Osteoblast (primary cell): ENCODE measurements around the gene NCS1. TPM values are rescaled to one million over a fixed set of nuclear protein-coding genes. Genes with fewer than 3 reads are reported as not detected.
"Not testable (repeated sequence)": the region's sequence is repeated elsewhere in the genome, so short reads cannot be mapped to it uniquely, and the experiment has no call there.

Experiments
- DNase-seq: peaks from one replicate; pipeline ENCODE4 v3.0.0; 2011; ENCODE audit warnings: low spot score, mixed read lengths; ENCODE audit not compliant: insufficient read length; ENCODE audit errors: missing footprints
- H2AFZ ChIP-seq: 2 replicates; pipeline ENCODE4 v1.6.0; 2011; ENCODE audit warnings: mild to moderate bottlenecking, low read length
- H3K27ac ChIP-seq: 2 replicates; pipeline ENCODE4 v1.5.1; 2011; ENCODE audit warnings: mild to moderate bottlenecking, low read depth, low read length, moderate library complexity
- H3K27me3 ChIP-seq: 2 replicates; pipeline ENCODE4 v1.6.0; 2012; ENCODE audit warnings: mild to moderate bottlenecking, control low read depth, inconsistent platforms, low read length, moderate library complexity; ENCODE audit not compliant: insufficient read depth
- H3K36me3 ChIP-seq: 2 replicates; pipeline ENCODE4 v1.5.1; 2011; ENCODE audit warnings: mild to moderate bottlenecking, low read length, control low read depth, moderate library complexity; ENCODE audit not compliant: insufficient read depth
- H3K4me1 ChIP-seq: 2 replicates; pipeline ENCODE4 v1.5.1; 2011; ENCODE audit warnings: mild to moderate bottlenecking, low read length, control low read depth, moderate library complexity; ENCODE audit not compliant: insufficient read depth
- H3K4me2 ChIP-seq: 2 replicates; pipeline ENCODE4 v1.6.0; 2011; ENCODE audit warnings: mild to moderate bottlenecking, low read length; ENCODE audit not compliant: insufficient read depth
- H3K4me3 ChIP-seq: fragments of 200-600 bp; sonication (generic); 3 replicates; pipeline ENCODE4 v1.5.1; 2012; ENCODE audit warnings: mild to moderate bottlenecking, low read length, inconsistent platforms; ENCODE audit not compliant: insufficient read depth
- H3K79me2 ChIP-seq: 2 replicates; pipeline ENCODE4 v1.6.0; 2012; ENCODE audit warnings: mild to moderate bottlenecking, low read length, control low read depth, inconsistent platforms; ENCODE audit not compliant: insufficient read depth
- H3K9me3 ChIP-seq: 2 replicates; pipeline ENCODE4 v1.5.1; 2011; ENCODE audit warnings: low read depth, low read length, control low read depth
- H4K20me1 ChIP-seq: 2 replicates; pipeline ENCODE4 v1.6.0; 2012; ENCODE audit warnings: mild to moderate bottlenecking, low read length, control low read depth; ENCODE audit not compliant: insufficient read depth
- CTCF ChIP-seq: IDR thresholded peaks from 2 replicates; pipeline ENCODE4 v1.5.1; 2011; ENCODE audit warnings: mild to moderate bottlenecking, low read depth, low read length, moderate library complexity; ENCODE audit errors: extremely low read depth
- total RNA-seq: library from RNA; depleted of rRNA; stranded (reverse); fragments of >200 nt; gene quantifications from 2 replicates; pipeline ENCODE4 v1.2.3, GENCODE V29; 2012

NCS1 gene
- total RNA-seq, 1 donor: 49.9 TPM

DNA sequence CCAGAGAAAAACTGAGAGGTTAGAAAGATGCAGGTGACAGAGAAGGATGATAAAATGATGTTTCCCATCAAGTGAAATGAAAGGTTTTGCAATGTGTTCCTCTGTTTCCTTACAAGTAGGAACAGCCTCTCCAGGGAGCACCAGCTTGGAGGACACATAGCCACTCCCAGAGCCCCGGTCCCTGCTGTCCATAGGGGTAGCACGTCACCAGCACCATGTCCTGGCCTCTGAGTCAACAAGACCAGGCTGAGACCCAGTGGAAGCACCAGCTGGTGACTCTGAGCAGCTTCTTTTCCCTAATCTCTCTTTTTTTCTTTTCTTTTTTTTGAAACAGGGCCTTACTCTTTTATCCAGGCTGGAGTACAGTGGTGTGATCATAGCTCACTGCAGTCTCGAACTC, 73.9 kb downstream of the NCS1 start:
- Histone ChIP-seq H2AFZ (no peak overlapping the region), H3K4me2 (no peak overlapping the region), H3K36me3 (no peaks in the 10 kb centered on the region), H4K20me1 (no peaks in the 10 kb centered on the region), H3K27me3 (peaks cover 11% of the 10 kb centered on the region), H3K4me1 (peaks cover 5% of the 10 kb centered on the region), H3K9me3 (peaks cover 1% of the 10 kb centered on the region), H3K27ac (no peak overlapping the region), H3K4me3 (no peak overlapping the region), H3K79me2 (no peaks in the 10 kb centered on the region)
- no peak for TF ChIP-seq CTCF
- no peak for DNase-seq

DNA sequence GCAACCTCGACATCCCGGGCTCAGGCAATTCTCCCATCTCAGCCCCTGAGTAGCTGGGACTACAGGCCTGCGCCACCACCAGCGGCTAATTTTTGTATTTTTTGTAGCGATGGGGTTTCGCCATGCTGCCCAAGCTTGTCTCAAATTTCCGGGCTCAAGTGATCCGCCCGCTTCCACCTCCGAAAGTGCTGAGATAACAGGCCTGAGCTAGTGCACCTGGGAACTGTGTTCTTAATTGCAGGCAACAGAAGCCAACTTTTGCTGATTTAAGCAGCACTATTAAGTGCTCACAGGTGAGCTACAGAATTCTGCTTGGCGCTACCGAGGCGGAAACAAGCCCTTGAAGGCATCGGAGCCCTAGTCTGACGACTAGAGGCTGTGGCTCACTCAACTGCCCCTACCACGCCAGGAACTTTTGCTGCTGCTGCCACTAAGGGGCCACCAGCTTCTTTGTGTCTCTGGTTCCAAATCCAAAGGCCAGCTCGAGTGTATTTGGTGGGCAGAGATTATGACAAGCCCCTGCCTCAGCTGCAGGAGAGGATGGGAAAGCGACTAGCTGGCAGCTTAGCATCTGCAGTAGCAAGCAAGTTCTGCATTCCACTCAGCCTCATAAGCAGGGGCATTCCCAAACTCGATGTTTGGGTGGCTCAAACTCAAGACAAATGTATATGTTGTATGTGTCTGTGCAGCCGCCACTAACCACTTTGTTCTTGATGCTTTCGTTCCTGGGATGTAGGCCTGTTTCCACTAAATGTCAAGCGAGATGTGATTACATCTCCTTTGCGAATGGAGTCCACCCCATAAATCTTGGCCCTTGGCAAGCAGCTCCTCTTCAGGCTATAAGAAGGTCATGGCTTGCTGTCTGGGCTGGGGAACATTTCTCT, 82.8 kb downstream of the NCS1 start:
- Histone ChIP-seq H3K9me3 (peaks cover 2% of the 10 kb centered on the region), H4K20me1 (no peaks in the 10 kb centered on the region), H3K36me3 (no peaks in the 10 kb centered on the region), H3K27ac (no peak overlapping the region), H3K4me2 (no peak overlapping the region), H3K27me3 (peaks cover 26% of the 10 kb centered on the region), H2AFZ (no peak overlapping the region), H3K79me2 (no peaks in the 10 kb centered on the region), H3K4me3 (no peak overlapping the region), H3K4me1 (no peaks in the 10 kb centered on the region)
- no peak for DNase-seq
- no peak for TF ChIP-seq CTCF

- no peaks in the 10 kb centered on the region for H3K36me3 ChIP-seq
- H3K9me3 ChIP-seq: peaks cover 2% of the 10 kb centered on the region
- H3K79me2 ChIP-seq: no peaks in the 10 kb centered on the region
- no peak overlapping the region for H2AFZ ChIP-seq
- peaks cover 33% of the 10 kb centered on the region for H3K27me3 ChIP-seq
- no peak overlapping the region for H3K4me2 ChIP-seq
- H4K20me1 ChIP-seq: no peaks in the 10 kb centered on the region
- no peak for TF ChIP-seq CTCF
- H3K4me1 ChIP-seq: no peaks in the 10 kb centered on the region
- no peak overlapping the region for H3K27ac ChIP-seq
- DNase-seq: no peak
- H3K4me3 ChIP-seq: no peak overlapping the region
Observed at GRCh38 chr9:130255631-130256134, 83.5 kb downstream of the NCS1 start.

DNA sequence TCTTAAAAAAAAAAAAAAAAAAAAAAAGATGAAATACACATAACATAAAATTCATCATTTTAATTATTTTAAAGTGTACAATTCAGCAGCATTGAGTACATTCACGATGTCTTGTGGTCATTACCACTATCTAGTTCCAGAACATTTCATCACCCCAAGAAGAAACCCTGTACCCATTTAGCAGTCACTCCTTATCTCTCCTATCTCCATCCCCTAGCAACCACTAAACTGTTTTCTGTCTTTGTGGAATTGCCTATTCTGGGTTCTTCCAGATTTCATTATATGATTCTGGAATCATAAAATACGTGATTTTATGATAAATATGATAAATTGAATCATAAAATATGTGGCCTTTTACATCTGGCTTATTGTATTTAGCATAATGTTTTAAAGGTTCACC, 84.4 kb downstream of the NCS1 start:
- peaks cover 37% of the 10 kb centered on the region for H3K27me3 ChIP-seq
- H3K4me2 ChIP-seq: no peak overlapping the region
- no peaks in the 10 kb centered on the region for H3K79me2 ChIP-seq
- H3K27ac ChIP-seq: no peak overlapping the region
- TF ChIP-seq CTCF: no peak
- no peaks in the 10 kb centered on the region for H3K36me3 ChIP-seq
- no peak overlapping the region for H3K4me3 ChIP-seq
- H3K9me3 ChIP-seq: no peaks in the 10 kb centered on the region
- no peaks in the 10 kb centered on the region for H3K4me1 ChIP-seq
- H2AFZ ChIP-seq: no peak overlapping the region
- no peak for DNase-seq
- H4K20me1 ChIP-seq: no peaks in the 10 kb centered on the region

GRCh38 chr9:130258137-130258536, 85.9 kb downstream of the NCS1 start:
- H3K4me2 ChIP-seq, H3K36me3 ChIP-seq, H4K20me1 ChIP-seq, H3K9me3 ChIP-seq, H3K27ac ChIP-seq, H3K4me1 ChIP-seq, H3K4me3 ChIP-seq, DNase-seq, H2AFZ ChIP-seq, H3K79me2 ChIP-seq: not testable (repeated sequence)
- peaks cover 47% of the 10 kb centered on the region for H3K27me3 ChIP-seq
